GM19099 (cell line): ENCODE data around the gene ABHD4.

Experiments used
- POLR2A ChIP-seq: IDR thresholded peaks from 3 replicates; pipeline ENCODE4 v1.6.1; 2011; ENCODE audit warnings: low read depth; ENCODE audit not compliant: insufficient read length; ENCODE audit errors: extremely low read depth

The ABHD4 gene

GRCh38 chr14:22558221-22558913 lies 39.7 kb upstream of the ABHD4 start:
- peak; percentile 20 for TF ChIP-seq POLR2A

- no peak for TF ChIP-seq POLR2A
These were observed 39.1 kb upstream of the ABHD4 start for GRCh38 chr14:22559041-22559440.

- no peak for TF ChIP-seq POLR2A
These were observed 37.3 kb upstream of the ABHD4 start for GRCh38 chr14:22560662-22561365.

GRCh38 chr14:22561366-22561660 lies 36.8 kb upstream of the ABHD4 start:
- TF ChIP-seq POLR2A = no peak

GRCh38 chr14:22561661-22562579 lies 36.2 kb upstream of the ABHD4 start:
- TF ChIP-seq POLR2A = peak; percentile 29

GRCh38 chr14:22563987-22564386 lies 34.1 kb upstream of the ABHD4 start:
- TF ChIP-seq POLR2A = peak; percentile 34

- TF ChIP-seq POLR2A = peak; percentile 6
These were observed 33.6 kb upstream of the ABHD4 start for GRCh38 chr14:22564463-22564862.

GRCh38 chr14:22565391-22565945 lies 32.6 kb upstream of the ABHD4 start:
- peak; percentile 49 for TF ChIP-seq POLR2A

- no peak for TF ChIP-seq POLR2A
These were observed 31.3 kb upstream of the ABHD4 start for GRCh38 chr14:22566845-22567244.

- TF ChIP-seq POLR2A = no peak
These were observed 30.7 kb upstream of the ABHD4 start for GRCh38 chr14:22567437-22567836.

- TF ChIP-seq POLR2A = no peak
These were observed 28.9 kb upstream of the ABHD4 start for GRCh38 chr14:22569106-22569736.

GRCh38 chr14:22569737-22570131 lies 28.4 kb upstream of the ABHD4 start:
- no peak for TF ChIP-seq POLR2A

GRCh38 chr14:22570132-22570949 lies 27.8 kb upstream of the ABHD4 start:
- TF ChIP-seq POLR2A = peak; percentile 29

- no peak for TF ChIP-seq POLR2A
These were observed 25.5 kb upstream of the ABHD4 start for GRCh38 chr14:22572562-22573058.
